GM19025 (cell line): ENCODE results near the gene FXYD6.

ENCODE experiments used
- ATAC-seq: cut with Tn5 transposase; IDR thresholded peaks from one replicate; pipeline ENCODE4 v1.9.1; 2021; ENCODE audit warnings: mild to moderate bottlenecking, low read depth, moderate library complexity; ENCODE audit not compliant: unreplicated experiment

The FXYD6 gene

GRCh38 chr11:117796872-117797529 is 79.5 kb downstream of the FXYD6 start, which contains the start of gene DSCAML1:
DSCAML1 (minus strand) TSS chr11:117797216; CDS start chr11:117797079, 137 bp downstream.
- no peak for ATAC-seq

GRCh38 chr11:117796456-117796871 is 80.0 kb downstream of the FXYD6 start:
- no peak for ATAC-seq

- ATAC-seq = no peak
Measured at GRCh38 chr11:117795638-117796455, 80.6 kb downstream of the FXYD6 start.

GRCh38 chr11:117794772-117795629 is 81.5 kb downstream of the FXYD6 start:
- no peak for ATAC-seq

- no peak for ATAC-seq
Measured at GRCh38 chr11:117794135-117794534, 82.3 kb downstream of the FXYD6 start.

- no peak for ATAC-seq
Measured at GRCh38 chr11:117793583-117793982, 82.9 kb downstream of the FXYD6 start.

- ATAC-seq = no peak
Measured at GRCh38 chr11:117792992-117793391, 83.5 kb downstream of the FXYD6 start.

- no peak for ATAC-seq
Measured at GRCh38 chr11:117792241-117792640, 84.2 kb downstream of the FXYD6 start.

- ATAC-seq = no peak
Measured at GRCh38 chr11:117790279-117790678, 86.2 kb downstream of the FXYD6 start.

GRCh38 chr11:117789241-117789640 is 87.2 kb downstream of the FXYD6 start:
- no peak for ATAC-seq
